HS-5 (cell line): ENCODE data around the gene SAMD7.
A peak's percentile ranks its signal among the peaks of the same experiment; 100 is the strongest.

Experiments used
- DNase-seq: peaks from one replicate; pipeline ENCODE4 v3.0.0-alpha.2; 2012; ENCODE audit warnings: low read depth

The SAMD7 gene

GRCh38 chr3:169966428-169966950, 55.1 kb downstream of the SAMD7 start, which contains the start of gene SEC62:
SEC62 (plus strand) TSS chr3:169966807; CDS start chr3:169966823, 16 bp downstream.
- DNase-seq = peak; percentile 63

GRCh38 chr3:169966951-169967915, 55.9 kb downstream of the SAMD7 start:
- no peak for DNase-seq

- no peak for DNase-seq
Measured at GRCh38 chr3:169968224-169968885, 57.0 kb downstream of the SAMD7 start.

- DNase-seq = no peak
Measured at GRCh38 chr3:169969174-169970095, 58.1 kb downstream of the SAMD7 start.

- no peak for DNase-seq
Measured at GRCh38 chr3:169970847-169971246, 59.5 kb downstream of the SAMD7 start.

GRCh38 chr3:169971522-169971921, 60.1 kb downstream of the SAMD7 start:
- no peak for DNase-seq

- peak; percentile 61 for DNase-seq
Measured at GRCh38 chr3:169980055-169980454, 68.7 kb downstream of the SAMD7 start.

GRCh38 chr3:169984292-169984691, 72.9 kb downstream of the SAMD7 start:
- no peak for DNase-seq
